Subcutaneous adipose tissue (tissue), 4 donors: ENCODE data around the gene TAF6L. TPM values are rescaled to one million over a fixed set of nuclear protein-coding genes. Genes with fewer than 3 reads are reported as not detected.

ENCODE experiments used
- total RNA-seq, 4 donors: library from RNA; depleted of rRNA; stranded (reverse); fragments of >200 nt; gene quantifications; one replicate each; pipeline ENCODE4 v1.1.0, GENCODE V29; 2016
- TF ChIP-seq, protein P1 (sequence below): fragments of 450-650 bp; IDR thresholded peaks from one replicate; pipeline ENCODE4 v1.5.1; 2016; ENCODE audit warnings: low read depth, mild to moderate bottlenecking, control low read depth, antibody characterized with exemption, moderate library complexity

Gene TAF6L
- total RNA-seq, 4 donors from 2014 or later, result 12.1 to 25.8 (median 15.6) TPM

DNA sequence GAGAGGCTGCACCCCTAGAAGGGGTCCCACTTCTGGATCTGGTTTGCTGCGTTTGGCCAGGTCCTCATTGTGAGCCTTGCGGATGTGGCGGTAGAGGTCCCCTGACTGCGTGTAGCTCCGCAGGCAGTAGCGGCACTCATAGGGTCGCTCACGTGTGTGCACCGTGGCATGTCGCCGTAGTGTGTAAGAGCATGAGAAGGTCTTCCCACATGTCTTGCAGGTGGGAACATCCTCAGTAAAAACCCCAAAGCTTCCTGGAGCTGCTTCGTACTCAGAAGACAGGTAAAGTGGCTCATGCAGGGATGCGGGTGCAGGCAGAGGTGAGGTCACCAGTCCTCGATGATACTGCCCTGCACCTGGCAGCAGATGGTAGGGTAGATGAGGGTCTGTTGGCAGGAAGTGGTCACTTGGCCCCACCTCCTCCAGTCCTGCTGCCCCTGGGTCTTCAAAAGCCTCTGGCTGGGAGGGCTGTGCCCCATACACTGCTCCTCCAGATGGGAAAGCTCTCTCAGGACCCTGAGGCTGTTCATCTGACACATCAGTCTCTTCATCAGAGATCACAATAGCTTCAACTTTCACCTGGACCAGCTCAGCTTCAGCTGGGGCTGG is 18.9 kb upstream of the TAF6L start:
- TF ChIP-seq, protein P1, sequence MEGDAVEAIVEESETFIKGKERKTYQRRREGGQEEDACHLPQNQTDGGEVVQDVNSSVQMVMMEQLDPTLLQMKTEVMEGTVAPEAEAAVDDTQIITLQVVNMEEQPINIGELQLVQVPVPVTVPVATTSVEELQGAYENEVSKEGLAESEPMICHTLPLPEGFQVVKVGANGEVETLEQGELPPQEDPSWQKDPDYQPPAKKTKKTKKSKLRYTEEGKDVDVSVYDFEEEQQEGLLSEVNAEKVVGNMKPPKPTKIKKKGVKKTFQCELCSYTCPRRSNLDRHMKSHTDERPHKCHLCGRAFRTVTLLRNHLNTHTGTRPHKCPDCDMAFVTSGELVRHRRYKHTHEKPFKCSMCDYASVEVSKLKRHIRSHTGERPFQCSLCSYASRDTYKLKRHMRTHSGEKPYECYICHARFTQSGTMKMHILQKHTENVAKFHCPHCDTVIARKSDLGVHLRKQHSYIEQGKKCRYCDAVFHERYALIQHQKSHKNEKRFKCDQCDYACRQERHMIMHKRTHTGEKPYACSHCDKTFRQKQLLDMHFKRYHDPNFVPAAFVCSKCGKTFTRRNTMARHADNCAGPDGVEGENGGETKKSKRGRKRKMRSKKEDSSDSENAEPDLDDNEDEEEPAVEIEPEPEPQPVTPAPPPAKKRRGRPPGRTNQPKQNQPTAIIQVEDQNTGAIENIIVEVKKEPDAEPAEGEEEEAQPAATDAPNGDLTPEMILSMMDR, result no peak

DNA sequence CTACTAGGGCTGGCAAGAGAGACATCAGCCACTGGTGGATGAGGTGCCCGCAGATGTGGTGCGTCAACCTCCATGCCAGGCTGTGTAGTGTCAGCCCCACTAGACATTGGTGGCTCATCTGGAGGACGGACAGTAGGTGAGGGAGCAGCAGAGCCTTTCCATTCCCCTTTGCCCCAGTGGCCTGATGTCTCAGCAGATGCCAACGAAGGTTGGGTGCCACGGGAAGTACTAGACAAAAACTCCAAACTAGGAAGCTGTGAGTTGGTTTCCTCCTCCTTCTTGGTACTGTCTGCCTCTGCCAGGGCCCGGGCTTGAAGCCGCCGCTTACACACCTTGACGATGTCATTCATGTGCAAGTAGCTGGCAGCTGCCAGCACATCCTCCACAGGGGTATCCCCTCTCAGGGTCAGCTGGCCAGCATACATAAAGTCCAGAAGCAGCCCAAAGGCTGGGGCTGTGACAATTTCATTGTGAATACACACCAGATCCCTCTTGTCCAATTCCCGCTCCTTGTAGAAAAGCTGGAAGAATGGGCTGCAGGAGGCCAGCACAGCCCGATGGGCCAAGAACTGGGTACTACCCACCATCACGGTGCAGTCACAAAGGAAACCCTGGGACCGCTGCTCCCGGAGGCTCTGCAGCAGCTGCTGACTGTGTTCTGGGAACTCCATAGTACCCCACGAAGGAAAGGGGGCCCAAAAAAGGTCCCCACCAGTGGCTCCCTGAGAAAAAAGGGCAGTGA is 18.0 kb upstream of the TAF6L start:
- TF ChIP-seq, protein P1, result no peak

DNA sequence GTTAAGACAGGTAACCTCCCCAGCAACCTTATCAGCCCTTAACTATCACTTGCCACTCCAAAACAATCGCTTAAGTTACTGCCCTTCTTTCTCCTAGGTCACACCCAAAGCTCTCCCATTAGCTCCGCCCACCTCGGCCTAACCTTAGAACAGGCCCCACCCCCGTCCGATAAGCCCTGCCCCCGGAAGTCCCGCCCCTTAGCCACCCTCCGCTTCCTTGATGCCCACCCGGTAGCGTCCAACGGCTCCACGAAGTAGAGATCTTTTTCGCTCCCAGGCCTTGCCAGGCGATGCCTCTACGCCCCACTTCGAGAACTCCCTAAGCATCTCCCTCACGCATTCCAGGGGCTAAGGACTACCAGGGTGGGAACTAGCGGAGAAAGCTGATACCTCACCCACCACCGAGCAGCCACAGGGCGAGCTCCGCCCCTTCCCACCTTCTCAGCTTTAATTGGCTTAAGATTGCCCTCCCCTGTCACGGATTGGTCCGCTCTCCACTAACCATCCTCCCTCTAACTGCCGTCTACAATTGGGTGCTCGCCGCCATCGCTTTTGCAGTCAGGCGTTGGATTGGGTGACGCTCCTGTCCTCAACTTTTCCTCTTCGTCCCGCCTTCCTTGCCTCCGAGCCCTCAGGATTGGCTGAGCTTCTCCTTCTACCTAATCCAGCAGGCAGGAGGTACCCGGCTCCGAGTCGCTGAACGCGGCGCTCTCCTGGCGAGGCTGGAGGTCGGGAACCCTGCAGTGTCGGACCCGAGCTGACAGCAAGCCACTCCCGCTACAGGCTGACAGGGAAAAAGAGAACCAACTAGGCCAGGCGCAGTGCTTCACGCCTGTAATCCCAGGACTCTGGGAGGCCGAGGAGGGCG is 17.2 kb upstream of the TAF6L start, which contains the start of gene ZBTB3:
ZBTB3 (minus strand) TSS at position 425 of the 868 bp plus-strand sequence. CDS start 496 bp downstream, outside the sequence.
- TF ChIP-seq, protein P1, result no peak

DNA sequence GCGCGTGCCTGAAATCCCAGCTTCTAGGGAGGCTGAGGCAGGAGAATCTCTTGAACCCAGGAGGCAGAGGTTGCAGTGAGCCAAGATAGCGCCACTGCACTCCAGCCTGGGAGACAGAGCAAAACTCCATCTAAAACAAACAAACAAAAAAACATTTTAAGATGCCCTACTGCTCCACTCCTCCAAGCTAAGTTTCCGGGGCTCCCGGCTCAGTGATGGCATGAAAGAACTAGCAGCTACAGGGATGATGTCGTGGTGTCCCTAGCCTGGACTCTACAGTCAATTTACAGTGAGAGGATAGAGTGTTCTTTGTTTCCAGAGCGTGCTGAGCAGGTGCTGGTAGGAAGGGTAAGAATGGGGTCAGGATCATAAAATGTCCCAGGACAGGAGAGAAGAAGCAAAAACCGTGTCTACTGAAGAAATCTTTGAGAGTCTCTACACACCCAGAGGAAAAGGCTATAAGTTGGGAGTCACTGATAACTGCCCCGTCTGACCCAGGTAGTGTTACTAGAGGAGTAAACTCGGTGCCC is 16.0 kb upstream of the TAF6L start:
- TF ChIP-seq, protein P1, result no peak

DNA sequence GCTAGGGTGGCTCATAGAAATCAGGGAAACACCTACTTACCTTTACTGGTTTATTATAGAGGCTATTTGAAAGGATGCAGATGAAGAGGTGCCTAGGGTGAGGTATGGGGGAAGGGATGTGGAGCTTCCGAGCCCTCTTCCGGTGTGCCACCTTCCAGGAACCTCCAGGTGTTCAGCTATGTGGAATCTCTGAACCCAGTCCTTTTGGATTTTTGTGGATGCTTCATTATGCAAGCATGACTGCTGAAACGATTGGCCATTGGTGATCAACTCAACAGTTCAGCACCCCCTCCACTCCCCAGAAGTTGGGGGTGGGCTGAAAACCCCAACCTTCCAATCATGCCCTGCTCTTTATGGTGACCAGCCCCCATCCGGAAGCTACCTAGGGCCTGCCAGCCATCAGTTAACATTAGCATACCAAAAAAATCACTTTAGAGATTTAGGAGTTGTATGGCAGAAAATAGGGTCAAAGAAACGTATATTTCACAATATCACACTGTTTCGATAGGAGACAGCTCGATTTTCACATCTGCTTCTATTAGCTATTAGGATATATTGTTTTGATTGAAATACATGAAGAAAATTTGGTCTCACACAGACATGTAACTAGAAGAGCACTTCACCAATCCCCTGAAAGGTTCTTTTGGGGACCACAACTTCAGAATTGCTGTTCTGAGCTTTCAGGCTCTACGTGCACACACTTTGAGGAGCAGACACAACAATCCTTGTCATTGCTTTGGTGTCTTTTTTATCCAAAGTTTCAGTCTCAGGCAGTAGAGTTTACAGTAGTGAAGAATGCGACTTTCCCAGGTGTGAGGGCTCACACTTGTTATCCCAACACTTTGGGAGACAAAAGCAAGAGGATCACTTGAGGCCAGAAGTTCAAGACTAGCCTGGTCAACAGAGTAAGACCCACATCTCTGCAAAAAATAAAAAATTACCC is 13.1 kb upstream of the TAF6L start:
- TF ChIP-seq, protein P1, result no peak

DNA sequence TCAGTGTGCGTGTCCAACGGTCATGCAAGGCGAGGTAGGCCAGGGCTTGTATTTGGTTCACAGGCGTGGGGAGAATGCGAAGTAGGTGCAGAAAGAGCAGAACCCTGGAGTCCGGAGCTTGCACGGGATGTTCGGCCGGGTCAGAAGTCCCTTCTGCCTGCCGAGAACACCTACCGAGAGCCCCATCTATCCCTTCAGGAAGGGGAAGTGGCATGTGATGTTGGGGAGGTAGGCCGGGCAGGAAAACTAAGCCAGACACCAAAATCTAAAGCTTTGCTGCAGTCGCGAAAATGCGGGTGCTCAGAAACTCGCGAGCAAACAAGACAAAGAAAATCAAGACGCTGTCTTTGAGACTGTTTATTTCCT is 435 bp upstream of the TAF6L start:
- TF ChIP-seq, protein P1, result no peak
